IMR-90 (cell line): ENCODE measurements around the gene ARHGEF26. TPM values are rescaled to one million over a fixed set of nuclear protein-coding genes. Genes with fewer than 3 reads are reported as not detected.

ENCODE experiments used
- ATAC-seq: fragments of 200-7000 bp; cut with Tn5 transposase; 2 replicates; pipeline ENCODE4 v1.9.1; 2020; ENCODE audit warnings: low read depth, mild to moderate bottlenecking, moderate library complexity
- BruUV-seq: library from RNA; stranded (reverse); fragments of 400-500 nt; replicated peaks from 2 replicates; lab custom pipeline; 2021; lab: Mats Ljungman, UMichigan
- CTCF ChIA-PET: fragments of 300-600 bp; formaldehyde crosslinking; extraction: SDS; loops from one replicate; lab custom pipeline; 2021; ENCODE audit warnings: antibody characterized with exemption; lab: Yijun Ruan, JAX
- POLR2A ChIA-PET: fragments of 300-600 bp; sonication (Branson Sonifier 250); formaldehyde crosslinking; loops from one replicate; lab custom pipeline; 2022; ENCODE audit warnings: antibody characterized with exemption; ENCODE audit not compliant: unreplicated experiment; lab: Charles Lee
- DNase-seq: peaks from one replicate; pipeline ENCODE4 v3.0.0; 2013
- H2AFZ ChIP-seq: replicated peaks from 2 replicates; pipeline ENCODE3; 2013; ENCODE audit warnings: low read length, mild to moderate bottlenecking; ENCODE audit not compliant: poor library complexity
- H2AK5ac ChIP-seq: 2 replicates; pipeline ENCODE4 v1.6.1; 2013; ENCODE audit warnings: low read depth, low read length, inconsistent platforms
- H2AK9ac ChIP-seq: replicated peaks from 2 replicates; pipeline ENCODE3; 2013; ENCODE audit warnings: mild to moderate bottlenecking, low read depth, low read length, moderate library complexity; ENCODE audit not compliant: poor library complexity
- H2BK120ac ChIP-seq: 2 replicates; pipeline ENCODE4 v1.6.1; 2013; ENCODE audit warnings: low read depth, low read length, inconsistent platforms
- H2BK15ac ChIP-seq: 3 replicates; pipeline ENCODE4 v1.6.1; 2013; ENCODE audit warnings: low read depth, low read length, inconsistent platforms
- H2BK20ac ChIP-seq: 2 replicates; pipeline ENCODE4 v1.6.1; 2013; ENCODE audit warnings: low read depth, mild to moderate bottlenecking, inconsistent platforms, low read length, moderate library complexity
- H2BK5ac ChIP-seq: 2 replicates; pipeline ENCODE4 v1.6.1; 2013; ENCODE audit warnings: mild to moderate bottlenecking, low read depth, low read length, inconsistent platforms; ENCODE audit not compliant: poor library complexity, severe bottlenecking
- H3K14ac ChIP-seq: replicated peaks from 2 replicates; pipeline ENCODE4 v1.6.1; 2013; ENCODE audit warnings: low read depth, low read length, inconsistent platforms
- H3K18ac ChIP-seq: 2 replicates; pipeline ENCODE4 v1.6.1; 2013; ENCODE audit warnings: low read depth, low read length, control low read depth
- H3K23ac ChIP-seq: 2 replicates; pipeline ENCODE4 v1.6.1; 2013; ENCODE audit warnings: low read depth, low read length, inconsistent platforms
- H3K27ac ChIP-seq: 2 replicates; pipeline ENCODE4 v1.5.1; 2013; ENCODE audit warnings: mild to moderate bottlenecking, control low read depth, low read length; ENCODE audit not compliant: insufficient read depth
- H3K27me3 ChIP-seq: 2 replicates; pipeline ENCODE4 v1.6.1; 2013; ENCODE audit warnings: low read length; ENCODE audit not compliant: control insufficient read depth, insufficient read depth
- H3K36me3 ChIP-seq: 2 replicates; pipeline ENCODE4 v1.6.1; 2013; ENCODE audit warnings: low read length, mixed read lengths; ENCODE audit not compliant: control insufficient read depth, insufficient read depth
- H3K4ac ChIP-seq: 2 replicates; pipeline ENCODE4 v1.6.1; 2013; ENCODE audit warnings: low read depth, low read length, inconsistent platforms
- H3K4me1 ChIP-seq: 2 replicates; pipeline ENCODE4 v1.6.1; 2013; ENCODE audit warnings: low read length, mixed read lengths; ENCODE audit not compliant: control insufficient read depth, insufficient read depth
- H3K4me2 ChIP-seq: 2 replicates; pipeline ENCODE4 v1.6.1; 2013; ENCODE audit warnings: low read depth, mild to moderate bottlenecking, control low read depth, low read length, moderate library complexity
- H3K4me3 ChIP-seq: 2 replicates; pipeline ENCODE4 v1.5.1; 2013; ENCODE audit warnings: low read depth, mild to moderate bottlenecking, control low read depth, low read length, moderate library complexity; ENCODE audit not compliant: insufficient read depth
- H3K56ac ChIP-seq: 2 replicates; pipeline ENCODE4 v1.6.1; 2013; ENCODE audit warnings: low read length, inconsistent platforms; ENCODE audit not compliant: insufficient read depth; ENCODE audit errors: extremely low read depth
- H3K79me1 ChIP-seq, 2 experiments: 2 replicates each; pipeline ENCODE4 v1.6.1; 2013; ENCODE audit warnings: low read length in 2 of 2, inconsistent platforms in 1 of 2, low read depth in 1 of 2
- H3K9ac ChIP-seq: 2 replicates; pipeline ENCODE4 v1.6.1; 2013; ENCODE audit warnings: low read depth, low read length, control low read depth
- H3K9me1 ChIP-seq: 2 replicates; pipeline ENCODE4 v1.6.1; 2013; ENCODE audit warnings: low read length, inconsistent platforms; ENCODE audit not compliant: insufficient read depth
- H3K9me3 ChIP-seq: 2 replicates; pipeline ENCODE4 v1.6.1; 2013; ENCODE audit warnings: low read length; ENCODE audit not compliant: control insufficient read depth, insufficient read depth
- H4K20me1 ChIP-seq: 2 replicates; pipeline ENCODE4 v1.6.1; 2013; ENCODE audit warnings: low read length, inconsistent platforms; ENCODE audit not compliant: insufficient read depth
- H4K5ac ChIP-seq: 2 replicates; pipeline ENCODE4 v1.6.1; 2013; ENCODE audit warnings: mild to moderate bottlenecking, low read depth, low read length, control low read depth
- H4K8ac ChIP-seq, 2 experiments: 2 replicates each; pipeline ENCODE4 v1.6.1; 2013; ENCODE audit warnings: low read depth in 2 of 2, low read length in 2 of 2, control low read depth in 1 of 2, inconsistent platforms in 1 of 2
- H4K91ac ChIP-seq: 2 replicates; pipeline ENCODE4 v1.6.1; 2013; ENCODE audit warnings: low read depth, low read length, inconsistent platforms; ENCODE audit not compliant: insufficient read depth
- POLR2A ChIP-seq: IDR thresholded peaks from 2 replicates; pipeline ENCODE4 v1.6.1; 2012; ENCODE audit warnings: mild to moderate bottlenecking, low read depth, low read length
- RAD21 ChIP-seq: IDR thresholded peaks from 2 replicates; pipeline ENCODE4 v1.6.1; 2012; ENCODE audit warnings: low read length, improper control_type of control experiment
- SMC3 ChIP-seq: fragments of 150-350 bp; IDR thresholded peaks from 2 replicates; pipeline ENCODE4 v1.6.1; 2016; ENCODE audit warnings: low read depth, mild to moderate bottlenecking, antibody characterized with exemption, low read length, moderate library complexity
- WGBS, 2 experiments: methylation state at CpG; one replicate each; pipeline versions ENCODE4 v1.1.5 to v1.1.7; 2013; ENCODE audit warnings: missing lambda C conversion rate in 2 of 2; ENCODE audit not compliant: insufficient read length in 1 of 2; ENCODE audit errors: extremely low coverage in 2 of 2; 5-methylcytosine and 5-hydroxymethylcytosine counted together
- dilution Hi-C: fragments of 300-500 bp; cut with HindIII; formaldehyde crosslinking; loops from one replicate; pipeline ENCODE4 v1.14.3; 2018; ENCODE audit warnings: low sequenced_read_pairs; ENCODE audit not compliant: unreplicated experiment
- in situ Hi-C: fragments of 300-500 bp; cut with MboI; formaldehyde crosslinking; loops from 3 replicates; pipeline ENCODE4 v1.14.3; 2019; ENCODE audit warnings: low sequenced_read_pairs, inconsistent platforms, mixed read lengths
- intact Hi-C: fragments of 100-400 bp; cut with micrococcal nuclease; formaldehyde crosslinking; loops from 2 replicates; pipeline ENCODE4 v1.10.0; 2022
- polyA plus RNA-seq, 3 experiments: library from polyadenylated mRNA; depleted of rRNA; stranded (reverse); fragments of >200 nt; gene quantifications; 2 replicates each; pipeline ENCODE4 v1.2.3, GENCODE V29; 2012; ENCODE audit warnings: low replicate concordance in 1 of 3
- total RNA-seq: library from RNA; depleted of rRNA; stranded (reverse); fragments of >200 nt; gene quantifications from 2 replicates; pipeline ENCODE4 v1.2.3, GENCODE V29; 2012
- TF ChIP-seq, protein P1 (sequence below): conservative IDR thresholded peaks from 2 replicates; pipeline ENCODE4 v1.5.1; 2012; ENCODE audit warnings: mild to moderate bottlenecking, low read depth, low read length, improper control_type of control experiment

Gene ARHGEF26
- total and polyA plus RNA-seq, 2 of the 4 experiments (the other 2 are of a cell fraction), result 2.0 to 2.3 TPM

DNA sequence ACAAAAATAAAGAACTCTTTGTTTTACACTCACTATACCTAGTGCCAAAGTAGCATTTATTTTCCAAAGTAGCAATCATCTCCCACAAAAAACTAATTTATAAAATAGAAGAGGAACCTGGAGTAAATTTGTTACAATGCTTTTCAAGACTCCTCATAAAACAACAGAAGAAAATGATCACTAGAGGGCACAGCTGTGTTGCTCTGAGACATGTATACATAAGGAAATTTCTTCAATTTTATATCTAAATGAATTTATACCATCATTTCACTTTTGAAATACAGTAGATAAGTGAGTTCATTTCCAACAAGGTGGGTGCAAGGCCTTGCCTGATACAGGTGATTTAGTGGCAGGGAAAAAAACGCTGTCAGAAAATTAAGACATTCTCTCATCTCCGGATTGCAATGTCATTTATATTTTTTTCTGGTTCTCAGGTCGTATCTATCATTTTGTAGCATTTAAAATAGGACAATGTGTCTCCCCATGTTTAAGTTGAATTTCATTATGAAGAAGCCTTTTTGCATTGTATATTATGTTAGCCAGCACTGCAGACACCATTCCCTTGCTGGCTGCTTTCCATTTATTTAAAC, 25.3 kb upstream of the ARHGEF26 start:
- no peak overlapping the region for H2BK120ac ChIP-seq
- in situ Hi-C loops, result loop anchor here (5.0 kb wide), 1 partner anchor 156 kb away; no protein-coding TSS in a partner anchor
- H2AFZ ChIP-seq, result no peak overlapping the region
- intact Hi-C loops, result loop anchor here (1.0 to 10.0 kb wide), 4 partner anchors 25 to 1609 kb away; partner anchors contain the start of gene ARHGEF26
- no peak overlapping the region for H2BK15ac ChIP-seq
- 0 out of 2 replicates have a peak, but pooled peaks cover 2% of the 10 kb centered on the region for H3K27me3 ChIP-seq
- H4K5ac ChIP-seq, result no peak overlapping the region
- no TSS peak for BruUV-seq
- no peak overlapping the region for H3K4me3 ChIP-seq
- H3K4me1 ChIP-seq, result no peaks in the 10 kb centered on the region
- H3K14ac ChIP-seq, result no peak overlapping the region
- no peak overlapping the region for H2BK5ac ChIP-seq
- WGBS, 2 experiments, result no CpG with 5 or more reads among the region's 3 CpGs
- no peaks in the 10 kb centered on the region for H3K9me3 ChIP-seq
- H3K4me2 ChIP-seq, result no peak overlapping the region
- ChIA-PET CTCF (interaction anchor here (0.6 to 1.0 kb wide), 2 partner anchors 10 to 157 kb away, joined by 4 to 9 read pairs; no protein-coding TSS in a partner anchor), POLR2A (no interaction called here)
- H3K9me1 ChIP-seq, result no peaks in the 10 kb centered on the region
- no peak overlapping the region for H3K23ac ChIP-seq
- no peak overlapping the region for H4K8ac ChIP-seq
- TF ChIP-seq RAD21 (peak; percentile 70), POLR2A (no peak), SMC3 (peak; percentile 66)
- TF ChIP-seq, protein P1, sequence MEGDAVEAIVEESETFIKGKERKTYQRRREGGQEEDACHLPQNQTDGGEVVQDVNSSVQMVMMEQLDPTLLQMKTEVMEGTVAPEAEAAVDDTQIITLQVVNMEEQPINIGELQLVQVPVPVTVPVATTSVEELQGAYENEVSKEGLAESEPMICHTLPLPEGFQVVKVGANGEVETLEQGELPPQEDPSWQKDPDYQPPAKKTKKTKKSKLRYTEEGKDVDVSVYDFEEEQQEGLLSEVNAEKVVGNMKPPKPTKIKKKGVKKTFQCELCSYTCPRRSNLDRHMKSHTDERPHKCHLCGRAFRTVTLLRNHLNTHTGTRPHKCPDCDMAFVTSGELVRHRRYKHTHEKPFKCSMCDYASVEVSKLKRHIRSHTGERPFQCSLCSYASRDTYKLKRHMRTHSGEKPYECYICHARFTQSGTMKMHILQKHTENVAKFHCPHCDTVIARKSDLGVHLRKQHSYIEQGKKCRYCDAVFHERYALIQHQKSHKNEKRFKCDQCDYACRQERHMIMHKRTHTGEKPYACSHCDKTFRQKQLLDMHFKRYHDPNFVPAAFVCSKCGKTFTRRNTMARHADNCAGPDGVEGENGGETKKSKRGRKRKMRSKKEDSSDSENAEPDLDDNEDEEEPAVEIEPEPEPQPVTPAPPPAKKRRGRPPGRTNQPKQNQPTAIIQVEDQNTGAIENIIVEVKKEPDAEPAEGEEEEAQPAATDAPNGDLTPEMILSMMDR, result peak; percentile 67
- H3K4ac ChIP-seq, result no peak overlapping the region
- no peak overlapping the region for H3K56ac ChIP-seq
- no peak overlapping the region for H2BK20ac ChIP-seq
- DNase-seq, result peak; percentile 55
- no peak overlapping the region for H3K9ac ChIP-seq
- H3K18ac ChIP-seq, result no peak overlapping the region
- H4K20me1 ChIP-seq, result no peaks in the 10 kb centered on the region
- peak; percentile 72 for ATAC-seq
- no peaks in the 10 kb centered on the region for H3K36me3 ChIP-seq
- dilution Hi-C loops, result no loop called here
- no peak overlapping the region for H2AK5ac ChIP-seq
- no peak overlapping the region for H3K27ac ChIP-seq
- H4K91ac ChIP-seq, result no peak overlapping the region
- no peak overlapping the region for H2AK9ac ChIP-seq
- no peaks in the 10 kb centered on the region for H3K79me1 ChIP-seq
